Measurements from ENCODE around the gene ZSWIM3. TPM values are rescaled to one million over a fixed set of nuclear protein-coding genes. Genes with fewer than 3 reads are reported as not detected.

ZSWIM3 gene
- total RNA-seq, 2 experiments from 2014 or later = 3.5 to 3.6 TPM

DNA sequence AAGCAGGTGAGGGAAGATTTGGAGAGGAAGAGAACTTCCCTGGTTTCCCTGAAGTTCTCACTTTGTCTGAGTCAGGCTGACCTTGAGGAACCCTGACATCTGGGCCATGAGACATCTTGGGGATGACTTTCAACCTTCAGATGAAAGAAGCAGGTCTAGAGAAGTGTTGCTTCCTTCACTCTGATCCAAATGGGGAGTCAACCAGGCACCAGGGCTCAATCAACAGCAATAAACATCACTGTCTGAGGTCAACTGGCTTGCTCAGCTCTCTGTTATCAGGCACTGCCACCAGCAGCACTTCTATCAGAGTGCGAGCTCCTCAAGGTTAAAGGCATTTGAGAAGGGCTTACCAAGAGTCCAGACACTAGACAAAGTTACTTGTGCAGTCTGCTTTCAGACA, 6.5 kb upstream of the ZSWIM3 start:
- Mint-ChIP-seq H3K27me3 (no peaks in the 10 kb centered on the region), H3K27ac (no peak overlapping the region), H3K36me3 (ENCODE audit: low read depth) (peaks cover 17% of the 10 kb centered on the region), H3K4me1 (ENCODE audit: low read depth) (peaks cover 24% of the 10 kb centered on the region), H3K9me3 (no peaks in the 10 kb centered on the region), H3K4me3 (no peak overlapping the region)
- TF ChIP-seq, protein P1, sequence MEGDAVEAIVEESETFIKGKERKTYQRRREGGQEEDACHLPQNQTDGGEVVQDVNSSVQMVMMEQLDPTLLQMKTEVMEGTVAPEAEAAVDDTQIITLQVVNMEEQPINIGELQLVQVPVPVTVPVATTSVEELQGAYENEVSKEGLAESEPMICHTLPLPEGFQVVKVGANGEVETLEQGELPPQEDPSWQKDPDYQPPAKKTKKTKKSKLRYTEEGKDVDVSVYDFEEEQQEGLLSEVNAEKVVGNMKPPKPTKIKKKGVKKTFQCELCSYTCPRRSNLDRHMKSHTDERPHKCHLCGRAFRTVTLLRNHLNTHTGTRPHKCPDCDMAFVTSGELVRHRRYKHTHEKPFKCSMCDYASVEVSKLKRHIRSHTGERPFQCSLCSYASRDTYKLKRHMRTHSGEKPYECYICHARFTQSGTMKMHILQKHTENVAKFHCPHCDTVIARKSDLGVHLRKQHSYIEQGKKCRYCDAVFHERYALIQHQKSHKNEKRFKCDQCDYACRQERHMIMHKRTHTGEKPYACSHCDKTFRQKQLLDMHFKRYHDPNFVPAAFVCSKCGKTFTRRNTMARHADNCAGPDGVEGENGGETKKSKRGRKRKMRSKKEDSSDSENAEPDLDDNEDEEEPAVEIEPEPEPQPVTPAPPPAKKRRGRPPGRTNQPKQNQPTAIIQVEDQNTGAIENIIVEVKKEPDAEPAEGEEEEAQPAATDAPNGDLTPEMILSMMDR (IDR thresholded peaks at IDR 0.05) = no peak
- ChIA-PET POLR2A (no interaction called here), CTCF (no interaction called here)
- intact Hi-C loops (cut with micrococcal nuclease) = no loop called here
- DNase-seq = no peak
- no peak for ATAC-seq

DNA sequence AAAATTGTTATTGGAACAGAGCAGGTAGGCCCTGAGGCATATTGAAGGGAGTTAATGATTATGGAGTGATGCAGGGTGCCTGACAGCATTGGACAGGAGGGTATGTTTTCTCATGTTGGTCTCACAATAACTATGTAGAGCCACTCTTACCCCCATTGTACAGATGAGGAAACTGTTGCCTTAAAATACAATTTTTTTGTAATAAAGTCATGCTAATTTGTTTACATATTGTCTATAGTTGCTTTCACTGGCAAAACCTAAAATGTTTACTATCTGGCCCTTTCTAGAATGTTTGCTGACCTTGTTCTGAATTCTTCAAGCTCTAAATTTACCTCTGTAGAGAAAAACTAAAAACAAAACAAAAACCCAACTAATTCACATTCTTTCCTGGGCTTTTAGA, 5.9 kb upstream of the ZSWIM3 start:
- ChIA-PET POLR2A (interaction anchor here (1.1 kb wide), 1 partner anchor 39 kb away, joined by 3 read pairs; the partner anchor contains the start of gene UBE2C), CTCF (interaction anchor here (1.0 kb wide), 1 partner anchor 46 kb away, joined by 4 read pairs; no protein-coding TSS in a partner anchor)
- TF ChIP-seq, protein P1 (IDR thresholded peaks at IDR 0.05) = no peak
- no peak for DNase-seq
- H3K4me3 Mint-ChIP-seq = no peak overlapping the region
- no peak overlapping the region for H3K27ac Mint-ChIP-seq
- H3K27me3 Mint-ChIP-seq = no peaks in the 10 kb centered on the region
- no peaks in the 10 kb centered on the region for H3K9me3 Mint-ChIP-seq
- peaks cover 27% of the 10 kb centered on the region for H3K4me1 Mint-ChIP-seq (ENCODE audit: low read depth)
- intact Hi-C loops (cut with micrococcal nuclease) = no loop called here
- no peak for ATAC-seq
- H3K36me3 Mint-ChIP-seq (ENCODE audit: low read depth) = peaks cover 13% of the 10 kb centered on the region

DNA sequence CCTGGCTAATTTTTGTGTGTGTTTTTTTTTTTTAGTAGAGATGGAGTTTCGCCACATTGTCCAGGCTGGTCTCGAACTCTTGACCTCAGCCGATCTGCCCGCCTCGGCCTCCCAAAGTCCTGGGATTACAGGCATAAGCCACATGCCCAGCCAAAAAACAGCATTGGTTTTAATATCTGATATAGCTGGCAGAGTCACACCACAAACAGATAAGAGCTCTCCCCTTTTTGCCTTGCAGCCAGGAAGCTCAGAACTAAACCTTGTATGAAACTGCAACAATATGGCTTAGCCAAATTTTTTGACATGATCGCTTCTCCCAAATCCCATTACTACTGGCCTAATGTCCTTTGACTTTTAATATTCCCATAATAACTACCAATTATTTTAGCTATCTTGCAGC, 5.1 kb upstream of the ZSWIM3 start:
- intact Hi-C loops (cut with micrococcal nuclease) = no loop called here
- Mint-ChIP-seq H3K36me3 (ENCODE audit: low read depth) (peaks cover 12% of the 10 kb centered on the region), H3K4me3 (no peak overlapping the region), H3K4me1 (ENCODE audit: low read depth) (peaks cover 28% of the 10 kb centered on the region), H3K27me3 (no peaks in the 10 kb centered on the region), H3K27ac (no peak overlapping the region), H3K9me3 (no peaks in the 10 kb centered on the region)
- no peak for ATAC-seq
- TF ChIP-seq, protein P1 (IDR thresholded peaks at IDR 0.05) = no peak
- ChIA-PET CTCF (interaction anchor here (1.0 kb wide), 3 partner anchors 39 to 118 kb away, joined by 3 to 4 read pairs (median 3); no protein-coding TSS in a partner anchor), POLR2A (interaction anchor here (1.1 kb wide), 1 partner anchor 39 kb away, joined by 3 read pairs; the partner anchor contains the start of gene UBE2C)
- DNase-seq = no peak

DNA sequence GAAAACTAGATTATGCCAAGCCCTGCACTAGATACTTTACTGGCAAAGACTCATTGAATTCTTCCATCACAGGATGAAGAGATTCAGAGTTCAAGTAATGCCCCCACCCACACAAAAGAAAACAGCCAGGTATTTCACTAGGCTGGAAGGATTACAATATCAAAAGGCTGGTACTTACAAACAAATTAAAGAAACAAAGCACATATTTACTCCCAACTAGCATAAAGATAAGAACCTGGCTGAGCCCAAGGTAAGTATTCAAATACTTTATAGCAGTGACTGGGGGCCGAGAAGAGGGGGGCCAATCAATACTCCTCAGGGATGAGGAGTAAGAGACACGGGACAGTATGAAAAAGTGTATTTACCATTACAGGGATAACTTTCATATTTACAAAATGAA, 3.9 kb upstream of the ZSWIM3 start:
- intact Hi-C loops (cut with micrococcal nuclease) = no loop called here
- Mint-ChIP-seq H3K9me3 (no peaks in the 10 kb centered on the region), H3K4me3 (no peak overlapping the region), H3K27me3 (no peaks in the 10 kb centered on the region), H3K4me1 (ENCODE audit: low read depth) (peaks cover 33% of the 10 kb centered on the region), H3K36me3 (ENCODE audit: low read depth) (peaks cover 12% of the 10 kb centered on the region), H3K27ac (no peak overlapping the region)
- ChIA-PET POLR2A (no interaction called here), CTCF (interaction anchor here (1.0 to 1.1 kb wide), 2 partner anchors 9 to 117 kb away, joined by 3 read pairs; no protein-coding TSS in a partner anchor)
- ATAC-seq = no peak
- no peak for DNase-seq
- TF ChIP-seq, protein P1 (IDR thresholded peaks at IDR 0.05) = no peak

DNA sequence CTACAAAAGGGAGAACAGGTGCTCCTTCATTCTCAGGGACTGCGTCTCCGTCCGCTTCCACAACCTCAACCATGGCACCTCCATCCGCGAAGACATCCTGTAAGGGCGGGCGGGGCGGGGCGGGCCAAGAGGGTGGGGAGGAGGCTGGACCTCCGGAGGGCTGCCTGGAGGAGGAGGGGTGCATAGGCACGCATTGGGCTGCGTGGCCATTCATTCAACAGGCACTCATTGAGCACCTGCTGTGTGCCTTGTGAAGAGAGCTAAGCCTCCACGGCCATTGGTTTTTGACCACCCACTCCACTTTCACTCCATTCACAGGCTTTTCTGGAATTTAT, 435 bp downstream of the ZSWIM3 start:
- TF ChIP-seq, protein P1 (IDR thresholded peaks at IDR 0.05) = no peak
- H3K27ac Mint-ChIP-seq = peak overlapping the region; percentile 99
- DNase-seq = peak; percentile 70
- ChIA-PET CTCF (interaction anchor here (1.2 to 3.1 kb wide), 2 partner anchors 33 to 112 kb away, joined by 3 to 15 read pairs; no protein-coding TSS in a partner anchor), POLR2A (interaction anchor here (0.7 to 3.6 kb wide), 11 partner anchors 10 to 525 kb away, joined by 3 to 19 read pairs (median 5); partner anchors contain the start of genes CTSA, NEURL2, UBE2C and ZNF335)
- H3K9me3 Mint-ChIP-seq = no peaks in the 10 kb centered on the region
- peak; percentile 55 for ATAC-seq
- peaks cover 42% of the 10 kb centered on the region for H3K4me1 Mint-ChIP-seq (ENCODE audit: low read depth)
- peak overlapping the region; percentile 97 for H3K4me3 Mint-ChIP-seq
- no peaks in the 10 kb centered on the region for H3K27me3 Mint-ChIP-seq
- intact Hi-C loops (cut with micrococcal nuclease) = loop anchor here (5.0 kb wide), 1 partner anchor 46 kb away; the partner anchor contains the start of gene UBE2C
- peaks cover 4% of the 10 kb centered on the region for H3K36me3 Mint-ChIP-seq (ENCODE audit: low read depth)

Measured in activated CD8-positive, alpha-beta T cell treated with anti-CD3 and anti-CD28 coated beads for 36 hours (primary cell).